Muscle of leg (tissue), 11 donors: ENCODE measurements around the gene TMEM18. TPM values are rescaled to one million over a fixed set of nuclear protein-coding genes. Genes with fewer than 3 reads are reported as not detected.

Experiments
- DNase-seq: peaks from one replicate; pipeline ENCODE4 v3.0.0; 2013
- H3K27ac ChIP-seq: one replicate; pipeline ENCODE4 v1.5.1; 2013; ENCODE audit warnings: mild to moderate bottlenecking, low read length, control low read depth
- H3K27me3 ChIP-seq: one replicate; pipeline ENCODE4 v1.6.1; 2013; ENCODE audit warnings: low read length; ENCODE audit not compliant: control insufficient read depth, insufficient read depth
- H3K36me3 ChIP-seq: one replicate; pipeline ENCODE4 v1.6.1; 2013; ENCODE audit warnings: low read length; ENCODE audit not compliant: control insufficient read depth, insufficient read depth
- H3K4me1 ChIP-seq: one replicate; pipeline ENCODE4 v1.6.1; 2013; ENCODE audit warnings: low read length; ENCODE audit not compliant: control insufficient read depth, insufficient read depth
- H3K4me3 ChIP-seq: one replicate; pipeline ENCODE4 v1.5.1; 2013; ENCODE audit warnings: low read length, control low read depth
- H3K9me3 ChIP-seq: replicated peaks from 2 replicates; pipeline ENCODE4 v1.6.1; 2013; ENCODE audit warnings: low read depth, low read length; ENCODE audit not compliant: control insufficient read depth
- WGBS: methylation state at CpG from one replicate; pipeline ENCODE4 v1.1.5; 2013; ENCODE audit warnings: missing lambda C conversion rate; ENCODE audit not compliant: insufficient coverage; 5-methylcytosine and 5-hydroxymethylcytosine counted together
- polyA plus RNA-seq, 8 donors: library from polyadenylated mRNA; unstranded; fragments of 120-200 nt; gene quantifications; one replicate each; pipeline versions ENCODE4 v1.2.1 to v1.2.3, GENCODE V29; 2013; ENCODE audit warnings: inconsistent platforms in 1 of 8, low replicate concordance in 1 of 8; ENCODE audit not compliant: insufficient read length in 8 of 8, insufficient read depth in 1 of 8
- total RNA-seq: library from RNA; stranded (reverse); fragments of 120-200 nt; gene quantifications from one replicate; pipeline ENCODE4 v1.2.4, GENCODE V29; 2013

Gene TMEM18
- total and polyA plus RNA-seq, 9 donors, result 42.7 to 53.4 (median 46.4) TPM

DNA sequence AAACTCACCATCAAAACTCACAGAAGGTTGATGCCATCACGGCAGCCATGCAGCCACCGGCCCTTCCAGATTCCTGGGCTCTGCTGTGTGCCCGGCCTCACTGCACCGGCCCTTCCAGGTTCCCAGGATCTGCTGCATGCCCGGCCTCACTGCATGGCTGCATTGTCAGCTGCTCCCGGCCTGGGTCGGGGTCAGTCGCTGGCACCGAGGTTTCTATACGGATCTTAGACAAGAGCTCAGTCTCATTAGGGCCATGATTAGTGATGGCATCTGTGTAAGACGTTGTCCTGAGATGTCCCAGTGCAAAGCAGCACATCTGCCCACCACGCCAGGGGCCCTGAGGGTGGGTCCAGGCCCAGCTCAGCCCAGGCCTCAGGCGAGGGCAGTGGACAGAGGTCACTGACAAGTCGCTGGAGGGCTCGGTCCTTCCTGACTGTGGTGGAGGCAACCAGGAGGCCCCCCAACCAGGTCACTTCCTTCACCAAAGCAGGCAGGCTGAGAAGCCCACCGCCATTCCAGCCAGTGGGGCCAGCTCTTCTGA is 29.4 kb downstream of the TMEM18 start:
- WGBS, result 87% methylated on average over 16 of the region's 16 CpGs
- Histone ChIP-seq H3K27me3 (peaks cover 5% of the 10 kb centered on the region), H3K4me3 (no peak overlapping the region), H3K27ac (no peak overlapping the region), H3K4me1 (peaks cover 20% of the 10 kb centered on the region), H3K36me3 (no peaks in the 10 kb centered on the region), H3K9me3 (no peaks in the 10 kb centered on the region)
- DNase-seq, result no peak

DNA sequence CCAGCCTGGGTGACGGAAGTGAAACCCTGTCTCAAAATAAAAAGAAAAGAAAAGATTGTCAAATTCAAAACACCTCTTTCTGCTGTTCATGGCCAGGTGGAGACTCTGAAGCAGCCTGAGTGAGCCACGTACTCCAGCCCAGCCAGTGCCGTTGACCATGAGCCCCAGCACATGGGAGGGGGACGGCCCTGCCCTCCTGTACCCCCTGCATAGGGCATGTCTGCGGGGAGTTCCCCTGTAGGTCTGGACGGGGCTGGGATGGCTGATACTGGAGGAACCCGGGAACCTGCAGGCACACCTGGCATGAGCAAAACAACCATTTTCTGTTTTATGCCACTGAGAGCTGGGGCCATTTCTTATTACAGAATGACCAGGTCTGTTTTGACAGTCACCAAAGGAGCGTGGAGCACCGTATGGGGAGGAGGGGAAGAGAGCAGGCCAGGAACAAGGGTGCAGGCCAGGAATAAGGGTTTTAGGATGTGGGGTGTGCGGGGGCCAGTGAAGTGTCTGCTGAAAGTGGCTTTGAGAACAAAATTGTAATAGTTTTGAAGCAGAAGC is 30.1 kb downstream of the TMEM18 start:
- Histone ChIP-seq H3K4me3 (no peak overlapping the region), H3K36me3 (no peaks in the 10 kb centered on the region), H3K27ac (no peak overlapping the region), H3K9me3 (no peaks in the 10 kb centered on the region), H3K4me1 (peaks cover 19% of the 10 kb centered on the region), H3K27me3 (peaks cover 5% of the 10 kb centered on the region)
- 89% methylated on average over 8 of the region's 10 CpGs for WGBS
- DNase-seq, result no peak

DNA sequence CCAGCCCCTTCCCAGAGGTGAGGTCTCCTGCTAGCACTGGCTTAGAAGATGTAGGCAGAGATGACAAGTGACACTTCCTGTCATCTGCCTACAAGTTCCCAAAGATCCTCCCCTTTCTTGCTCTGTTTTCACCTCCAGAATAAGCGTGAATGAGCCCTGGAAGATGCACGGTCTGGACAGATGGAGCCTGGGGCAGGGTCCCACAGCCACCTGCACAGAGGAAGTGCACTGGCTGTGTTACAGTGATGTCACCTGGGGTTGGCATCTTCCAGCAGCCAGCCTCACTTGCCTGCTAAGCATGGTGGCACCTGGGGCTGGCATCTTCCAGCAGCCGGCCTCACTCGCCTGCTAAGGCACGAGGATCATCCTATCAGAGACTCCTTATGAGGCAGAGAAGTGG is 32.3 kb downstream of the TMEM18 start:
- Histone ChIP-seq H3K27me3 (peaks cover 5% of the 10 kb centered on the region), H3K4me3 (no peak overlapping the region), H3K27ac (no peak overlapping the region), H3K9me3 (no peaks in the 10 kb centered on the region), H3K36me3 (no peaks in the 10 kb centered on the region), H3K4me1 (peaks cover 1% of the 10 kb centered on the region)
- 55% methylated on average over 4 of the region's 5 CpGs for WGBS
- DNase-seq, result no peak

DNA sequence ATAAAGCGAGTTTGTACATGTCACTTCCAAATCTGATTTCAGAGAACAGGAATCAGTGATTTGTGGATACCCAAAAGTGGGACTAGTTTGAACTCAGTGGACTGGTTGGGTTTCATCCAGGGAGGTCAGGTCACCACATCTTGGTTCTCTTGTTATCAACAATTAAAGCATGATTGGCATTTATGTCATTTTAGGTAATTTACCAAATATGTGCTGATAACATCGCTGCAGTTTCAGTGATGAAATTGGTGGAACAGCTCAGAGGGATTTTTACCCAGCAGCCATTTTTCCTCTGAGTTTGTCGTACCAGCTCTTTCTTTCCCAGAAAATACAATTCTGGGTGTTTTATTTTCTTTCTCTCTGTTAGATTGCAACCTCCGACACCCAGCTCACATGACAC is 33.4 kb downstream of the TMEM18 start:
- DNase-seq, result no peak
- Histone ChIP-seq H3K27me3 (peaks cover 5% of the 10 kb centered on the region), H3K4me1 (no peaks in the 10 kb centered on the region), H3K27ac (no peak overlapping the region), H3K36me3 (no peaks in the 10 kb centered on the region), H3K9me3 (no peaks in the 10 kb centered on the region), H3K4me3 (no peak overlapping the region)
- 88% methylated on average over 1 of the region's 4 CpGs for WGBS

DNA sequence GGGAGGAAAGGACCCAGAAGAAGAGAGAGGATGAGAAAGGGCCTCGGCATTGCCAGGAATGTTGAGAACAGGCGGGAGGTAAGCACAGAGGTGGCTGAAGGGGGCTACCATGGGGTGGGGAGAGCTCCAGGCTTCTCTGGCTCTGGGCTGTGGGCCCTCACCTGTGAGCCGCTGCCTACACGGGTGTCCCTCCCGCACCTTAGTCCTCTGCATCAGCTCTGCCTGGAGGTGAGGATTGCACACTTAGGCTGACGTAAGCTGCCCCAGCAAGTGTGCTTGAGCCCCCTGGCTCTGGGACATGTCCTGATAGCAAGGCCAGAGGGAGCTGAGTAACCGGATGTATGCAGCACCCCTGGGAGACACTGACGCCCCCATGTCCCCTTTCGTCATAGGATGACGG is 33.9 kb downstream of the TMEM18 start:
- no peaks in the 10 kb centered on the region for H3K4me1 ChIP-seq
- H3K27me3 ChIP-seq, result peaks cover 5% of the 10 kb centered on the region
- no peak for DNase-seq
- no peaks in the 10 kb centered on the region for H3K9me3 ChIP-seq
- 90% methylated on average over 8 of the region's 10 CpGs for WGBS
- H3K4me3 ChIP-seq, result no peak overlapping the region
- H3K27ac ChIP-seq, result no peak overlapping the region
- H3K36me3 ChIP-seq, result no peaks in the 10 kb centered on the region

DNA sequence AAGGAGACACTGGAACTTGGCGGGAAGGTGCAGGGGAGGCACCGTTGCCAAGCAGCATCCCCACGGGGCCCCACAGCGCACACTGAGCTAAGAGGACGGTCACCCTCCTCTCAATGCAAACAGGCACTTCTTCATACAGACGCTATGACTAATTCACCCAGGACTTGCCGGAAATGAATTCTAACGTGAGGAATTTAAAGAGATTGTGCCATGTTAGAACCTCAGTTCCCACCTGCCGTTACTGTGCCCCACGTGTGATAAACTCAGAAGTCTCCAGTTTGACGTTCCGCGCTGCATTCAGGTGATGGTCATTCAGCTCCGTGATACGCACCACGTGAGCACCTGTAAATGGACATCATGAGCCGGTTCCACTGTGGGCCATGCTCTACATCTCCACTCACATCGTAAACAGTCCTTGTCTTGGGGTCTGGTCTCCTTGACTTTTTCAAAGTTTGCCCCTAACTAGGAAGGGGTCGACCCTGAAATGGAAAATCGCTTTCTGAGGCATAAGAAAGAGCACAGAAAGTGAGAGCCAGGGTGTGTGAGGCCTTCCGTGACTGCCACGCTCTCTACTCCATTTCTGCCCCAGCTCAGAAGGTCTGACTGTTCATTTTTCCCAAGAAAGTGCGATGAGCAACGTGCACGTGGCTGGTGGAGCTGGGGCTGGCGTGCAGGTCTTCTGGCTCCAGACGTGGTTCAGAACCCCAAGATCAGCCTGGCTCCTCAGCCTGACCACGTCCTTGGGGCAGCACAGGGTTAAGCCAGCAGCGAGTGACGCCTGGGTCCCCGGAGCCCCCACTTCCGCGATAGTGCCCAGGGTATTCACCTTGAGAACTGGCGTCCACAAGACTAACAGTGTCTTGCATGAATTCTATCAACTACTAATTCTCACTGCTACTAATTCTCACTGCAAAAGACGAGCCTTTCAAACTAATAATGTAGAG is 35.1 kb downstream of the TMEM18 start:
- no peak for DNase-seq
- Histone ChIP-seq H3K4me3 (no peak overlapping the region), H3K27ac (no peak overlapping the region), H3K27me3 (peaks cover 5% of the 10 kb centered on the region), H3K4me1 (no peaks in the 10 kb centered on the region), H3K36me3 (no peaks in the 10 kb centered on the region), H3K9me3 (no peaks in the 10 kb centered on the region)
- WGBS, result 87% methylated on average over 25 of the region's 35 CpGs

DNA sequence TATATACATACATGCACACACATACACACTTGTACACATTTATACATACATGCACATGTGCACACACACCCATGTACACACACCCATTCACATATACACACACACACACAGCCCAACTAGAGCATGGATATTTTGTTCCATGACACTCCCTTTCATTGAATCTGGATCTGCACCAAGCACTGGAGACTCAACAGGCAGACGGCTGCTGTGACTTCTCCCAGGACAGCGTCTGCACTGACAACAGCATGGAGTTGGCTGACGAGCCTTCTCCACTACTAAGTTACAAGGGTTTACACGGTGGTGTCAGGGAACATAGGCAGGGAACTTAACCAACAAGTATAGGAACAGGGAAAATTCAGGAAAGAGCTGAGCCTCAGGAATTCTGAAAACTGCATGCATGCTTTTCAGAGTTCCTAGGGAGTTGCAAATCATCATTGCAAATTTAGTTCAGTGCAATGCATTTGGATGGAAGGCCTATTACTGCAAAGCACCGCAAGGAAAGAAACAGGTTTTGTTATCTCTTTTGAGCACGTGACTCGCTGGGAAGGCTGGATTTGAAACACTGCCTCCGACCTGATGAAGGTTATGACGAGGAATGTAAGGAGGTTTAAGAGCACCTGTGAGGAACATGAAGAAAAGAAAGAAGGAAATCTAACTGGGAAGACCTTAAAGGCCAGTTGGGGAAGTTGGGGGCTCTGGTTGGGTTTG is 35.9 kb downstream of the TMEM18 start:
- no peak overlapping the region for H3K27ac ChIP-seq
- H3K27me3 ChIP-seq, result peaks cover 5% of the 10 kb centered on the region
- H3K36me3 ChIP-seq, result no peaks in the 10 kb centered on the region
- no peak overlapping the region for H3K4me3 ChIP-seq
- WGBS, result 52% methylated on average over 6 of the region's 9 CpGs
- H3K9me3 ChIP-seq, result no peaks in the 10 kb centered on the region
- H3K4me1 ChIP-seq, result peaks cover 6% of the 10 kb centered on the region
- DNase-seq, result peak; percentile 35

DNA sequence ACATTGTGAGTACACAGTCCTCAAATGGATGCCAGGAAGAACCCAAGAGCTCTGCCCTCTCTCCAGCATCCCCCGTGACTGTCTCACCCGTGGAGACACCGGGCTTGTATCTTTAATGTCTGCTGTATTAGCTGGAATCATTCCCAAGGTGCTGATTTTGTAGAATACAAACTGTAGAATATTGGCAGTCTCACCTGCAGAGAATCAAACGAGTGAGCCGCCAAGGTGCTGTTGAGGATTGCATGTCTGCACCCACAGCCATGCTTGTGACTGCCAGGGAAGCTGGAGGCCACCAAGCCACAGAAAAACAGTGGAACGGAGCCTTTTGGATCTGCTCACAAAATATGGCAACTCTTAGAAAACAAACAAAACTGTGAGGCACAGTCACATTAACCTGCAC is 37.5 kb downstream of the TMEM18 start:
- 73% methylated on average over 2 of the region's 6 CpGs for WGBS
- Histone ChIP-seq H3K4me1 (peaks cover 6% of the 10 kb centered on the region), H3K36me3 (no peaks in the 10 kb centered on the region), H3K4me3 (no peak overlapping the region), H3K9me3 (no peaks in the 10 kb centered on the region), H3K27ac (no peak overlapping the region), H3K27me3 (peaks cover 2% of the 10 kb centered on the region)
- no peak for DNase-seq

DNA sequence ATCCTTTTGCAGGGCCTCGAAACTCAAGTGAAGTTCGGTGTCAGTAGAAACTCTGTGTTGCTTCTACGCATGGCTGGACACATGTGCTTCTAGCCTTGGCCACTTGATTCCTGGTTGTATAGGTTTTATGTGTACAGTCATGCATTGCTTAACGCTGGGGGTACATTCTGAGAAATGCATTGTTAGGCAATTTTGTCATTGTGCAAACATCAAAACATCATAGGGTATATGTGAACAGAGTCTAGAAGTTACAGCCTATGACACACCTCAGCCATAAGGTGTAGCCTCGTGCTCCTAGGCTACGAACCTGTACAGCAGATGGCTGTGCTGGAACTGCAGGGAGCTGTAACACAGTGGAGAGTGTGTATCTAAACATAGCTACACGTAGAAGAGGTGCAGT is 39.4 kb downstream of the TMEM18 start:
- WGBS, result 96% methylated on average over 3 of the region's 7 CpGs
- H3K4me1 ChIP-seq, result peaks cover 6% of the 10 kb centered on the region
- H3K4me3 ChIP-seq, result no peak overlapping the region
- H3K27me3 ChIP-seq, result no peaks in the 10 kb centered on the region
- H3K9me3 ChIP-seq, result no peaks in the 10 kb centered on the region
- DNase-seq, result no peak
- no peak overlapping the region for H3K27ac ChIP-seq
- no peaks in the 10 kb centered on the region for H3K36me3 ChIP-seq

DNA sequence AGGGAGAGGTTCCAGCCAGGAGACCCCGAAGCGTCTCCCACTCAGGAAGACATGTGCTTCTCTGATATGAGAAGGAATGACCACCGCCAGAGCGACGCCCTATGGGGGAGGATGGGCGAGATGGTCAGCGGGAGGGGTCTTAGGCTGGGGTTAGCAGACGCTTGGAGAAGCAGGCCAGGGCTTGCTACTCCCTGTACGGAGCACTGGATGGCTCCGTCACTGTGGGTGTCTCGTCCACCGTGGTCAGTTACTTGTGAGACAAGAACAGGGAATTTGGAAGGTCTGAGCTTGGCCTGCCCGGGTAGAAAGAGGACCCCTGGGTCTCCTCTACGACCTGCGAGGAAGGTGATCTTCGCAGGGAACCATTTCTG is 39.8 kb downstream of the TMEM18 start:
- no peaks in the 10 kb centered on the region for H3K36me3 ChIP-seq
- H3K4me3 ChIP-seq, result no peak overlapping the region
- no peak overlapping the region for H3K27ac ChIP-seq
- WGBS, result 71% methylated on average over 15 of the region's 16 CpGs
- DNase-seq, result no peak
- H3K9me3 ChIP-seq, result no peaks in the 10 kb centered on the region
- H3K27me3 ChIP-seq, result no peaks in the 10 kb centered on the region
- H3K4me1 ChIP-seq, result peaks cover 6% of the 10 kb centered on the region
